SH-SY5Y (cell line): Measurements from ENCODE around the gene POC1B.

Experiments used
- GATA2 ChIP-seq: IDR thresholded peaks from 2 replicates; pipeline ENCODE4 v1.6.1; 2011; ENCODE audit warnings: mild to moderate bottlenecking, low read depth, low read length
- GATA3 ChIP-seq: IDR thresholded peaks from 2 replicates; pipeline ENCODE4 v1.6.1; 2011; ENCODE audit warnings: low read depth, mild to moderate bottlenecking, low read length, moderate library complexity

Gene POC1B

DNA sequence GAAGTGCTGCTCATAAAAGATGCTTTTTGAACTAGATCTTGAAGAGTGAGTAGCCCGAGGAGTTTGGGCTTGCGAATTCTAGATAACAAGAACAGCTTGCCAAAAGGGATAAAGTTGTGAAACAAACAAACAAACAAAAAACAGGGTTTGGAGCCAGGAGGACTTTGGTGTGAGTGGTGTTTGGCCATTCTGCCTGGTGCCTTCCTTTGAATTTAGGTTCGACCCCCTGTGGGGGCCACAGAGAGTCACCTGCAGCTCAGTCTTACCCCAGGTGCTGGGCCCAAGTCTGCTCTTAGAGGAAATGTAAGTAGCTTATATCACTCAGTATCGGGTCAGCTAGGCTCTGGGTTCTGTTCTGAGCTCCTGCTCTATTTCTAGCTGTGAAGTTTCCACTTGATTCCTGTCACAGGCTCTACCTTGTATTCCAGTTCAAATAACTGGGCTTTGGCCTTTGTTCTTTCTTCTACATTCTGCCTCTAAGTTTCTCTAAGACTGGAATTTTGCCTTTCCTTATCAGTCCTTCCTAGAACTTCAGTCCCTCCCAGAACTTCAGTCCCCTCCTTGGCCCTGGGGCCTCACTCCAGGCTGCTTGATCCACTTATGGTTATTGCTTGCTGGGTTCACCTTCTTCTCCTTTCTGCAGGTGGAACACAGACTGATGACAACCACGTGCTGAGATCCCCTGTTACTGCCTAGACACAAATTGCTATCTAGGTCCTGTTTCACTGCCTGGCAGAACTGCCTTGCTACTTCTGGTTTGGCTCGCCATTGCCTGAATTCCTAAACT is 153.1 kb downstream of the POC1B start:
- TF ChIP-seq GATA3, result no peak
- no peak for TF ChIP-seq GATA2

DNA sequence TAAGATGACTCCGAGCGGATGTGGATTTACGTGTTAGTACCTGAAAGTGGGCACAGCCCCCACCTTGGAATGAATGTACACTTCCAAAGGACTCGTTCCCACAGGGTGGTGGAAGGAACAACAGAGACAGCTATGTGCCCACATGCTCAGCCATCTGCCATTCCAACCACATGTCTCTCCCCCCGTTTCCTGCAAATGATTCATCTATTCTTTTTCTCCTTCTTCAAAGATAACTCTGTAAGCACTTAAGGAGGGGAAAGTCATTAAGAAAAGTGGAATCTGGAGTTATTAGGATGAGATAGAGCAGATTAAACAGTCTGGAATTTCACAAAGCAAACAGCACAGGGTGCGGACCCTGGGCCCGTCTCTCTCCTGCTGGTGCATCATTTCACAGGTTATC is 155.0 kb downstream of the POC1B start:
- TF ChIP-seq GATA2 (no peak), GATA3 (no peak)

DNA sequence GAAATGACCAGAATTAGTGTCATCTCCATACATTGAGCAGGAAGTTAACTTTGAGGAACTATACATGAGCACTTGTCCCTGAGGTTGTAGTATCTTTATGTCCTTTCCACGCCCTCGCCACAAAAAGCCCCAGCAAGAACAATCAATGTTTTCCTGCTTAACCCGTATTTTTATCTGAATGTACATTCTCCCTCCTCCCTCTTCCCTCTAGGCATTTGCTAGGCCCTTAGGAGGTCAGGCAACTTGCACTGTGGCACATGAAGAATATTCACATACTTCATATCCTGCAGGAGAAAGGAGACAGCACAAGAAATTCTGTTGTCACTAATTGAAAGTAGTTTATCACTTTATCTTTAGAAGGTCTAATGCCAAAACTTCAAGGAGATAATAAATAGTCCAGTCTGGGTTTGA is 155.4 kb downstream of the POC1B start:
- TF ChIP-seq GATA2 (no peak), GATA3 (no peak)
